HEK293 (cell line): ENCODE data around the gene RNF121.
"Not testable (repeated sequence)": the region's sequence is repeated elsewhere in the genome, so short reads cannot be mapped to it uniquely, and the experiment has no call there.

ENCODE experiments used
- MEIS1 ChIP-seq: sonication (generic); formaldehyde crosslinking; IDR thresholded peaks from 2 replicates; pipeline ENCODE4 v1.8.1; 2022; ENCODE audit warnings: missing genetic modification reagents, mild to moderate bottlenecking, borderline replicate concordance
- TRIM28 ChIP-seq: IDR thresholded peaks from 2 replicates; pipeline ENCODE4 v1.6.1; 2011; ENCODE audit warnings: low read length, control low read depth, borderline replicate concordance
- ZBTB20 ChIP-seq: fragments of 450-650 bp; formaldehyde crosslinking; IDR thresholded peaks from 2 replicates; pipeline ENCODE4 v1.5.1; 2016; ENCODE audit warnings: missing biosample characterization, missing genetic modification characterization
- ZNF157 ChIP-seq: fragments of 450-650 bp; formaldehyde crosslinking; IDR thresholded peaks from 2 replicates; pipeline ENCODE4 v1.5.1; 2016; ENCODE audit warnings: missing biosample characterization, missing genetic modification characterization
- ZNF174 ChIP-seq: fragments of 450-650 bp; formaldehyde crosslinking; IDR thresholded peaks from 2 replicates; pipeline ENCODE4 v1.5.0; 2017; ENCODE audit warnings: missing biosample characterization, mild to moderate bottlenecking, missing genetic modification characterization
- ZNF184 ChIP-seq: fragments of 450-650 bp; IDR thresholded peaks from 2 replicates; pipeline ENCODE4 v1.5.1; 2018; ENCODE audit warnings: missing biosample characterization, mild to moderate bottlenecking, missing genetic modification characterization
- ZNF777 ChIP-seq: fragments of 450-650 bp; formaldehyde crosslinking; IDR thresholded peaks from 2 replicates; pipeline ENCODE4 v1.5.1; 2017; ENCODE audit warnings: missing biosample characterization, missing genetic modification characterization, borderline replicate concordance
- TF ChIP-seq, protein P1 (sequence below): fragments of 450-650 bp; formaldehyde crosslinking; IDR thresholded peaks from 2 replicates; pipeline ENCODE4 v1.5.1; 2017; ENCODE audit warnings: missing biosample characterization, missing genetic modification characterization
- TF ChIP-seq, protein P2 (sequence below): fragments of 450-650 bp; formaldehyde crosslinking; IDR thresholded peaks from 2 replicates; pipeline ENCODE4 v1.5.1; 2016; ENCODE audit warnings: missing biosample characterization, missing genetic modification characterization, borderline replicate concordance
- TF ChIP-seq, protein P3 (sequence below): fragments of 450-650 bp; formaldehyde crosslinking; IDR thresholded peaks from 2 replicates; pipeline ENCODE4 v1.5.1; 2016; ENCODE audit warnings: missing biosample characterization, missing genetic modification characterization
- TF ChIP-seq, protein P4 (sequence below): fragments of 450-650 bp; formaldehyde crosslinking; IDR thresholded peaks from 2 replicates; pipeline ENCODE4 v1.5.1; 2016; ENCODE audit warnings: missing biosample characterization, missing genetic modification characterization
- TF ChIP-seq, protein P5 (sequence below): fragments of 450-650 bp; formaldehyde crosslinking; IDR thresholded peaks from 2 replicates; pipeline ENCODE4 v1.5.1; 2017; ENCODE audit warnings: missing biosample characterization, mild to moderate bottlenecking, missing genetic modification characterization, moderate library complexity
- TF ChIP-seq, protein P6 (sequence below): fragments of 450-650 bp; formaldehyde crosslinking; IDR thresholded peaks from 2 replicates; pipeline ENCODE4 v1.5.1; 2017; ENCODE audit warnings: missing biosample characterization, missing genetic modification characterization

DNA sequence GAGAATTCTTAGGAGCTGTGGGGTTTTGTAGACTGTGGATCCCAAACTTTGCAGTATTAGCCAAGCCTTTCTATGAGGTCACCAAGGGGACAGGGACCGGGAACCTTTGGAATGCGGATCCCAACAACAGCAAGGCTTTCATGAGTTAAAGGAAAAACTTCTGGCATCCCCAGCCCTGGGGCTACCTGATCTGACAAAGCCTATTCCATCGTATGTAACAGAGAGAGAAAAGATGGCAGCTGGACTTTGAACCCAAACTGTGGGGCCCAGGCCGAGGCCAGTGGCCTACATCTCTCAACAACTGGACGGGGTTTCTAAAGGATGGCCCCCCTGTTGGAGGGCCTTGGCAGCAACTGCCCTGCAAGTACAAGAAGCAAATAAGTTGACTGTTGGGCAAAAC lies 18.1 kb upstream of the RNF121 start:
- TF ChIP-seq ZNF777 (tag by site-specific recombination); ZNF184 (tag by site-specific recombination); MEIS1; ZNF174 (tag by site-specific recombination); TRIM28; ZBTB20; ZNF157: not testable (repeated sequence)
- TF ChIP-seq, protein P1, sequence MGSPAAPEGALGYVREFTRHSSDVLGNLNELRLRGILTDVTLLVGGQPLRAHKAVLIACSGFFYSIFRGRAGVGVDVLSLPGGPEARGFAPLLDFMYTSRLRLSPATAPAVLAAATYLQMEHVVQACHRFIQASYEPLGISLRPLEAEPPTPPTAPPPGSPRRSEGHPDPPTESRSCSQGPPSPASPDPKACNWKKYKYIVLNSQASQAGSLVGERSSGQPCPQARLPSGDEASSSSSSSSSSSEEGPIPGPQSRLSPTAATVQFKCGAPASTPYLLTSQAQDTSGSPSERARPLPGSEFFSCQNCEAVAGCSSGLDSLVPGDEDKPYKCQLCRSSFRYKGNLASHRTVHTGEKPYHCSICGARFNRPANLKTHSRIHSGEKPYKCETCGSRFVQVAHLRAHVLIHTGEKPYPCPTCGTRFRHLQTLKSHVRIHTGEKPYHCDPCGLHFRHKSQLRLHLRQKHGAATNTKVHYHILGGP (tag by site-specific recombination), result not testable (repeated sequence)
- TF ChIP-seq, protein P2, sequence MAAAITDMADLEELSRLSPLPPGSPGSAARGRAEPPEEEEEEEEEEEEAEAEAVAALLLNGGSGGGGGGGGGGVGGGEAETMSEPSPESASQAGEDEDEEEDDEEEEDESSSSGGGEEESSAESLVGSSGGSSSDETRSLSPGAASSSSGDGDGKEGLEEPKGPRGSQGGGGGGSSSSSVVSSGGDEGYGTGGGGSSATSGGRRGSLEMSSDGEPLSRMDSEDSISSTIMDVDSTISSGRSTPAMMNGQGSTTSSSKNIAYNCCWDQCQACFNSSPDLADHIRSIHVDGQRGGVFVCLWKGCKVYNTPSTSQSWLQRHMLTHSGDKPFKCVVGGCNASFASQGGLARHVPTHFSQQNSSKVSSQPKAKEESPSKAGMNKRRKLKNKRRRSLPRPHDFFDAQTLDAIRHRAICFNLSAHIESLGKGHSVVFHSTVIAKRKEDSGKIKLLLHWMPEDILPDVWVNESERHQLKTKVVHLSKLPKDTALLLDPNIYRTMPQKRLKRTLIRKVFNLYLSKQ (tag by site-specific recombination), result not testable (repeated sequence)
- TF ChIP-seq, protein P3, sequence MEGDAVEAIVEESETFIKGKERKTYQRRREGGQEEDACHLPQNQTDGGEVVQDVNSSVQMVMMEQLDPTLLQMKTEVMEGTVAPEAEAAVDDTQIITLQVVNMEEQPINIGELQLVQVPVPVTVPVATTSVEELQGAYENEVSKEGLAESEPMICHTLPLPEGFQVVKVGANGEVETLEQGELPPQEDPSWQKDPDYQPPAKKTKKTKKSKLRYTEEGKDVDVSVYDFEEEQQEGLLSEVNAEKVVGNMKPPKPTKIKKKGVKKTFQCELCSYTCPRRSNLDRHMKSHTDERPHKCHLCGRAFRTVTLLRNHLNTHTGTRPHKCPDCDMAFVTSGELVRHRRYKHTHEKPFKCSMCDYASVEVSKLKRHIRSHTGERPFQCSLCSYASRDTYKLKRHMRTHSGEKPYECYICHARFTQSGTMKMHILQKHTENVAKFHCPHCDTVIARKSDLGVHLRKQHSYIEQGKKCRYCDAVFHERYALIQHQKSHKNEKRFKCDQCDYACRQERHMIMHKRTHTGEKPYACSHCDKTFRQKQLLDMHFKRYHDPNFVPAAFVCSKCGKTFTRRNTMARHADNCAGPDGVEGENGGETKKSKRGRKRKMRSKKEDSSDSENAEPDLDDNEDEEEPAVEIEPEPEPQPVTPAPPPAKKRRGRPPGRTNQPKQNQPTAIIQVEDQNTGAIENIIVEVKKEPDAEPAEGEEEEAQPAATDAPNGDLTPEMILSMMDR (tag by site-specific recombination), result not testable (repeated sequence)
- TF ChIP-seq, protein P4, sequence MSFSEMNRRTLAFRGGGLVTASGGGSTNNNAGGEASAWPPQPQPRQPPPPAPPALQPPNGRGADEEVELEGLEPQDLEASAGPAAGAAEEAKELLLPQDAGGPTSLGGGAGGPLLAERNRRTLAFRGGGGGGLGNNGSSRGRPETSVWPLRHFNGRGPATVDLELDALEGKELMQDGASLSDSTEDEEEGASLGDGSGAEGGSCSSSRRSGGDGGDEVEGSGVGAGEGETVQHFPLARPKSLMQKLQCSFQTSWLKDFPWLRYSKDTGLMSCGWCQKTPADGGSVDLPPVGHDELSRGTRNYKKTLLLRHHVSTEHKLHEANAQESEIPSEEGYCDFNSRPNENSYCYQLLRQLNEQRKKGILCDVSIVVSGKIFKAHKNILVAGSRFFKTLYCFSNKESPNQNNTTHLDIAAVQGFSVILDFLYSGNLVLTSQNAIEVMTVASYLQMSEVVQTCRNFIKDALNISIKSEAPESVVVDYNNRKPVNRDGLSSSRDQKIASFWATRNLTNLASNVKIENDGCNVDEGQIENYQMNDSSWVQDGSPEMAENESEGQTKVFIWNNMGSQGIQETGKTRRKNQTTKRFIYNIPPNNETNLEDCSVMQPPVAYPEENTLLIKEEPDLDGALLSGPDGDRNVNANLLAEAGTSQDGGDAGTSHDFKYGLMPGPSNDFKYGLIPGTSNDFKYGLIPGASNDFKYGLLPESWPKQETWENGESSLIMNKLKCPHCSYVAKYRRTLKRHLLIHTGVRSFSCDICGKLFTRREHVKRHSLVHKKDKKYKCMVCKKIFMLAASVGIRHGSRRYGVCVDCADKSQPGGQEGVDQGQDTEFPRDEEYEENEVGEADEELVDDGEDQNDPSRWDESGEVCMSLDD, result not testable (repeated sequence)
- TF ChIP-seq, protein P5, sequence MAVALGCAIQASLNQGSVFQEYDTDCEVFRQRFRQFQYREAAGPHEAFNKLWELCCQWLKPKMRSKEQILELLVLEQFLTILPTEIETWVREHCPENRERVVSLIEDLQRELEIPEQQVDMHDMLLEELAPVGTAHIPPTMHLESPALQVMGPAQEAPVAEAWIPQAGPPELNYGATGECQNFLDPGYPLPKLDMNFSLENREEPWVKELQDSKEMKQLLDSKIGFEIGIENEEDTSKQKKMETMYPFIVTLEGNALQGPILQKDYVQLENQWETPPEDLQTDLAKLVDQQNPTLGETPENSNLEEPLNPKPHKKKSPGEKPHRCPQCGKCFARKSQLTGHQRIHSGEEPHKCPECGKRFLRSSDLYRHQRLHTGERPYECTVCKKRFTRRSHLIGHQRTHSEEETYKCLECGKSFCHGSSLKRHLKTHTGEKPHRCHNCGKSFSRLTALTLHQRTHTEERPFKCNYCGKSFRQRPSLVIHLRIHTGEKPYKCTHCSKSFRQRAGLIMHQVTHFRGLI, result not testable (repeated sequence)
- TF ChIP-seq, protein P6, sequence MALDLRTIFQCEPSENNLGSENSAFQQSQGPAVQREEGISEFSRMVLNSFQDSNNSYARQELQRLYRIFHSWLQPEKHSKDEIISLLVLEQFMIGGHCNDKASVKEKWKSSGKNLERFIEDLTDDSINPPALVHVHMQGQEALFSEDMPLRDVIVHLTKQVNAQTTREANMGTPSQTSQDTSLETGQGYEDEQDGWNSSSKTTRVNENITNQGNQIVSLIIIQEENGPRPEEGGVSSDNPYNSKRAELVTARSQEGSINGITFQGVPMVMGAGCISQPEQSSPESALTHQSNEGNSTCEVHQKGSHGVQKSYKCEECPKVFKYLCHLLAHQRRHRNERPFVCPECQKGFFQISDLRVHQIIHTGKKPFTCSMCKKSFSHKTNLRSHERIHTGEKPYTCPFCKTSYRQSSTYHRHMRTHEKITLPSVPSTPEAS (tag by site-specific recombination), result not testable (repeated sequence)
